ENCODE data around the gene MAP3K5. TPM values are rescaled to one million over a fixed set of nuclear protein-coding genes. Genes with fewer than 3 reads are reported as not detected.
A peak's percentile ranks its signal among the peaks of the same experiment; 100 is the strongest.

MAP3K5 gene
- total RNA-seq = 25.5 and 28.1 TPM in 2 replicates

GRCh38 chr6:136792410-136793262 lies at the start of gene MAP3K5:
MAP3K5 (minus strand) TSS chr6:136792477; CDS start chr6:136792157, 320 bp downstream.

GRCh38 chr6:136822376-136823127 lies 30.3 kb upstream of the MAP3K5 start, which contains the start of gene PEX7:
PEX7 (plus strand) TSS chr6:136822592; CDS start chr6:136822666, 74 bp downstream.

GRCh38 chr6:136550330-136551071 lies 241.8 kb downstream of the MAP3K5 start, which contains the start of gene MAP7:
MAP7 (minus strand) TSS chr6:136550422; CDS start chr6:136550408, 14 bp downstream.

Small RNA genes within 50 kb of the gene (small RNA-seq; reads per million reads assigned to genes)
- gene RNA5SP219 = 0.77 reads per million, percentile 8 among the genes with 10 or more reads in this experiment

Other genes starting within 250 kb of the MAP3K5 start
- gene MAP7, start 242.1 kb downstream of the MAP3K5 start, total RNA-seq = 0.72 and 0.93 TPM in 2 replicates
- 5.3 and 5.5 TPM in 2 replicates for gene PEX7, start 30.1 kb upstream of the MAP3K5 start, total RNA-seq
- gene SLC35D3, start 129.8 kb upstream of the MAP3K5 start, total RNA-seq = not detected in 2 replicates

All from thoracic aorta endothelial cell (primary cell).